Spleen (tissue), 11 donors: ENCODE measurements around the gene SEC24C. TPM values are rescaled to one million over a fixed set of nuclear protein-coding genes. Genes with fewer than 3 reads are reported as not detected.

ENCODE experiments used
- DNase-seq: peaks from one replicate; pipeline ENCODE4 v3.0.0-alpha.2; 2020
- H3K27ac ChIP-seq, 8 donors: fragments of 200-600 bp; sonication (generic) in 7 of 8; 1 replicate in 4 of 8; 2 replicates in 4 of 8; pipeline versions ENCODE4 v1.5.0 to v1.8.0; 2016 to 2021; ENCODE audit warnings: inconsistent platforms in 4 of 8, mild to moderate bottlenecking in 4 of 8, moderate library complexity in 1 of 8
- H3K27me3 ChIP-seq, 7 donors: fragments of 200-600 bp; sonication (generic) in 6 of 7; replicated peaks in 1 of 7; 1 replicate in 4 of 7; 2 replicates in 3 of 7; pipeline versions ENCODE4 v1.5.0 to v1.8.0; 2016 to 2021; ENCODE audit warnings: inconsistent platforms in 3 of 7, mild to moderate bottlenecking in 1 of 7
- H3K36me3 ChIP-seq, 6 donors: fragments of 200-600 bp; sonication (generic) in 5 of 6; 1 replicate in 4 of 6; 2 replicates in 2 of 6; pipeline versions ENCODE4 v1.5.0 to v1.8.0; 2016 to 2021; ENCODE audit warnings: inconsistent platforms in 2 of 6
- H3K4me1 ChIP-seq, 6 donors: fragments of 200-600 bp; sonication (generic) in 5 of 6; 1 replicate in 3 of 6; 2 replicates in 3 of 6; pipeline versions ENCODE4 v1.5.0 to v1.8.0; 2016 to 2021; ENCODE audit warnings: inconsistent platforms in 3 of 6
- H3K4me3 ChIP-seq, 8 donors: fragments of 200-600 bp; sonication (generic) in 7 of 8; 1 replicate in 4 of 8; 2 replicates in 4 of 8; pipeline versions ENCODE4 v1.5.0 to v1.8.0; 2016 to 2021; ENCODE audit warnings: inconsistent platforms in 4 of 8, mild to moderate bottlenecking in 4 of 8, moderate library complexity in 2 of 8
- H3K9me3 ChIP-seq, 8 donors: fragments of 200-600 bp; sonication (generic) in 7 of 8; 1 replicate in 4 of 8; 2 replicates in 4 of 8; pipeline versions ENCODE4 v1.5.0 to v1.8.0; 2016 to 2021; ENCODE audit warnings: inconsistent platforms in 4 of 8
- POLR2A ChIP-seq, 3 donors: fragments of 450-650 bp; IDR thresholded peaks; one replicate each; pipeline ENCODE4 v1.5.1; 2017; ENCODE audit warnings: antibody characterized with exemption in 3 of 3, mild to moderate bottlenecking in 1 of 3
- POLR2AphosphoS5 ChIP-seq, 3 donors: sonication (generic); formaldehyde crosslinking; IDR thresholded peaks; one replicate each; pipeline ENCODE4 v1.5.1; 2017; ENCODE audit warnings: antibody characterized with exemption in 3 of 3
- WGBS, 5 donors: extraction: QIAGEN DNeasy Blood & Tissue Kit in 3 of 5; methylation state at CpG; one replicate each; pipeline versions ENCODE4 v1.1.5 to v1.1.7; 2013 to 2018; 5-methylcytosine and 5-hydroxymethylcytosine counted together
- intact Hi-C: fragments of 100-400 bp; cut with DNase I; formaldehyde crosslinking; loops from one replicate; pipeline ENCODE4 v1.15.0; 2023; ENCODE audit warnings: low total_unique reads
- polyA plus RNA-seq, 3 donors: library from polyadenylated mRNA; stranded (reverse); fragments of 200-250 nt; gene quantifications; one replicate each; pipeline ENCODE4 v1.2.1, GENCODE V29; 2013
- total RNA-seq, 7 donors: library from RNA; depleted of rRNA in 3 of 7; stranded (reverse); fragments of >200 nt in 3 of 7; fragmentation: NEBNext Ultra II Directional in 4 of 7; extraction: Animal tissue kit (Norgen Biotek cat#: 25700) in 4 of 7; gene quantifications; one replicate each; pipeline versions ENCODE4 v1.1.0 to v1.2.1, GENCODE V29; 2016 to 2021
- TF ChIP-seq, protein P1 (sequence below), 11 experiments: fragments of 200-600 bp in 7 of 11; fragments of 450-650 bp in 4 of 11; sonication (generic) in 4 of 11; IDR thresholded peaks in 8 of 11; conservative IDR thresholded peaks in 3 of 11; 1 replicate in 7 of 11; 2 replicates in 4 of 11; pipeline versions ENCODE4 v1.4.0 to v1.8.0; 2016 to 2021; ENCODE audit warnings: antibody characterized with exemption in 11 of 11, inconsistent platforms in 4 of 11, mild to moderate bottlenecking in 1 of 11
- donor health status: healthy with polysubstance abuse.
- donor health status: DM: no; HTN: no; CAD: no; lungs with moderate emphysema.
- donor health status: DM: no; HTN: no; CAD: no.
- donor health status: Bipolar disorder and iron deficiency.
- donor health status: healthy.
- donor health status: DM: no; HTN: no; CAD: no.
- donor health status: DM: yes; HTN: yes; CAD: no.

SEC24C gene
- total and polyA plus RNA-seq, 10 donors: 20.4 to 75.6 (median 62.4) TPM

DNA sequence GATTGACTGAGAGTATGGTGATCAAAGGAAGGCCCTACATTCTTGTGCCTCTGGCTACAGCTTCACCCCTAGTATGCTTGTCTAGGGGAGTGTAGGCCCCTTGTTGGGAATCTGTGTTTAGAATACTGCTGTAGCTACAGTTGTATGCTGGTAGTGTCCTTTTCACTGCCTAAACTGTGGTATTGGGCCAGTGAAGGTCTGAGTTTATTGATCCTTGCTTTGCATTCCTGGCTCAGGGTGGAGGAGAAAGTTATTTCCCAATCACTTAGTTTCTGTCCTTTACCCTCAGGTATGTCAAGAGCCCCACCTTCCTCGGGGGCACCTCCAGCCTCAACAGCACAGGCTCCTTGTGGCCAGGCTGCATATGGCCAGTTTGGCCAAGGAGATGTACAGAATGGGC, 6.6 kb downstream of the SEC24C start:
- Histone ChIP-seq H3K36me3 (peaks cover 5 to 95% (median 85%) of the 10 kb centered on the region in 6 donors), H3K27ac (no peak overlapping the region), H3K9me3 (no peaks in the 10 kb centered on the region), H3K27me3 (no peaks in the 10 kb centered on the region), H3K4me1 (peaks cover 14 to 56% (median 40%) of the 10 kb centered on the region in 6 donors), H3K4me3 (no peak overlapping the region)
- 96 to 100% (median 100%) methylated on average over 1 of the region's 1 CpG for WGBS, 5 donors
- TF ChIP-seq POLR2A (IDR thresholded peaks at IDR 0.05) (no peak), POLR2AphosphoS5 (IDR thresholded peaks at IDR 0.05) (no peak)
- TF ChIP-seq, protein P1, sequence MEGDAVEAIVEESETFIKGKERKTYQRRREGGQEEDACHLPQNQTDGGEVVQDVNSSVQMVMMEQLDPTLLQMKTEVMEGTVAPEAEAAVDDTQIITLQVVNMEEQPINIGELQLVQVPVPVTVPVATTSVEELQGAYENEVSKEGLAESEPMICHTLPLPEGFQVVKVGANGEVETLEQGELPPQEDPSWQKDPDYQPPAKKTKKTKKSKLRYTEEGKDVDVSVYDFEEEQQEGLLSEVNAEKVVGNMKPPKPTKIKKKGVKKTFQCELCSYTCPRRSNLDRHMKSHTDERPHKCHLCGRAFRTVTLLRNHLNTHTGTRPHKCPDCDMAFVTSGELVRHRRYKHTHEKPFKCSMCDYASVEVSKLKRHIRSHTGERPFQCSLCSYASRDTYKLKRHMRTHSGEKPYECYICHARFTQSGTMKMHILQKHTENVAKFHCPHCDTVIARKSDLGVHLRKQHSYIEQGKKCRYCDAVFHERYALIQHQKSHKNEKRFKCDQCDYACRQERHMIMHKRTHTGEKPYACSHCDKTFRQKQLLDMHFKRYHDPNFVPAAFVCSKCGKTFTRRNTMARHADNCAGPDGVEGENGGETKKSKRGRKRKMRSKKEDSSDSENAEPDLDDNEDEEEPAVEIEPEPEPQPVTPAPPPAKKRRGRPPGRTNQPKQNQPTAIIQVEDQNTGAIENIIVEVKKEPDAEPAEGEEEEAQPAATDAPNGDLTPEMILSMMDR (IDR thresholded peaks at IDR 0.05 in 8 of 11, conservative IDR thresholded peaks at IDR 0.05 in 3 of 11): no peak
- intact Hi-C loops: no loop called here
- no peak for DNase-seq

DNA sequence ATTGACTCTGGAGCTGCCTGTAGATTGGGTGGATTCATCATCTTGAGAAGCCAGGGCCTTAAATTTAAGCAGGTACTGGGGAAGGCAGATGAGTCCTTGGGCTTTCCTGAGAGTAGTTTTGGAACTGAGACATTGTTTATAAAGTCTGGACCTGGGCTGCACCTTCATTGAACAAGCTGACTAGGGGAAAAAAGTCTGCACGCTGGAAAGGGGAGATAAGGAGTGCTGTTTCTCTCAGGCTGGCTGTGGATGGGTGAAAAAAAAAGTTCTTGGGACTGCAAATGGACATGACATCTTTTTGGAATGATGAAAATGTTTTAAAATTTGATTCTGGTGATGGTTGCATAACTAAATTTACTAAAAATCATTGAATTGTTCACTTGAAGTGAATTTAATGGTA, 12.0 kb downstream of the SEC24C start:
- Histone ChIP-seq H3K4me1 (peaks cover 3 to 37% (median 21%) of the 10 kb centered on the region in 6 donors), H3K36me3 (peaks cover 11 to 100% (median 68%) of the 10 kb centered on the region in 6 donors), H3K27ac (no peak overlapping the region), H3K9me3 (no peaks in the 10 kb centered on the region), H3K4me3 (no peak overlapping the region), H3K27me3 (no peaks in the 10 kb centered on the region)
- DNase-seq: no peak
- TF ChIP-seq POLR2A (IDR thresholded peaks at IDR 0.05): no peak
- no peak for TF ChIP-seq POLR2AphosphoS5 (IDR thresholded peaks at IDR 0.05)
- intact Hi-C loops: no loop called here
- 80 to 86% (median 83%) methylated on average over 1 of the region's 1 CpG for WGBS, 5 donors

DNA sequence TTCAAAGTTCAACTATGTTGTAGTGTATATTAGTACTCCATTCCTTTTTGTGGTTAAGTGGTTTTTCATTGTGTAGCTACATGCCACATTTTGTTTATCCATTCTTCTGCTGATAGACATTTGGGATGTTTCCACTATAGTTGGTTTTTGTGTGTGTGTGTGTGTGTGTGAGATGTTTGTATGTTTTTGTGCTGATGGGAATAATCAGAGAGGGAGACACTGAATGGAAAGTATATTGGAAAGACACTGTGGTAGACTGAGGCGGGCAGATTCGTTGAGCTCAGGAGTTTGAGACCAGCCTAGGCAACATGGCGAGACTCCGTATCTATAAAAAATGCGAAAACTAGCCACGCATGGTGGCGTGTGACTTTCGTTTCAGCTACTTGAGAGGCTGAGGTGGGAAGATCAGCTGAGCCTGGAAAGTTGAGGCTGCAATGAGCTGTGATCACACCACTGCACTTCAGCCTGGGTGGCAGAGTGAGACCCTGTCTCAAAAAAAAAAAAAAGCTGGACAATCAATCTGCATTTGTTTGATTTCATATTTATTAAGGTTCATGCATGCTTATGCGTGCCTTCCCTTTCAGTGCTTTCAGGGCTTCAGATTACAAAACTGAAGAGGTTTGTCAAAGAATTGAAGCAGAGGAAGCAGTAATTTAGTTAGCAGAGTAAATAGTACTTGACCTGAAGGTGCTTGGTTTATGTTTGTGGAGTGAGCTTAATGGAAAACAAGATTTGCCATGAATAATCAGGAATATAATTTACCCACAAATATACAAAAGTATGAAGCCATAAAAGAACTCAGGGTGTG, 14.7 kb downstream of the SEC24C start:
- Histone ChIP-seq H3K27ac (peak overlapping the region in 7 of 8 donors; percentile 23 to 79 (median 74)), H3K27me3 (no peaks in the 10 kb centered on the region), H3K4me3 (peak overlapping the region in 1 of 8 donors; percentile 2), H3K4me1 (peaks cover 3 to 62% (median 28%) of the 10 kb centered on the region in 6 donors), H3K36me3 (peaks cover 12 to 100% (median 68%) of the 10 kb centered on the region in 6 donors), H3K9me3 (no peaks in the 10 kb centered on the region)
- no peak for DNase-seq
- TF ChIP-seq POLR2AphosphoS5 (IDR thresholded peaks at IDR 0.05): no peak
- TF ChIP-seq, protein P1 (IDR thresholded peaks at IDR 0.05 in 8 of 11, conservative IDR thresholded peaks at IDR 0.05 in 3 of 11): no peak
- no peak for TF ChIP-seq POLR2A (IDR thresholded peaks at IDR 0.05)
- WGBS, 5 donors: 67 to 80% (median 71%) methylated on average over 9 of the region's 9 CpGs
- intact Hi-C loops: no loop called here

DNA sequence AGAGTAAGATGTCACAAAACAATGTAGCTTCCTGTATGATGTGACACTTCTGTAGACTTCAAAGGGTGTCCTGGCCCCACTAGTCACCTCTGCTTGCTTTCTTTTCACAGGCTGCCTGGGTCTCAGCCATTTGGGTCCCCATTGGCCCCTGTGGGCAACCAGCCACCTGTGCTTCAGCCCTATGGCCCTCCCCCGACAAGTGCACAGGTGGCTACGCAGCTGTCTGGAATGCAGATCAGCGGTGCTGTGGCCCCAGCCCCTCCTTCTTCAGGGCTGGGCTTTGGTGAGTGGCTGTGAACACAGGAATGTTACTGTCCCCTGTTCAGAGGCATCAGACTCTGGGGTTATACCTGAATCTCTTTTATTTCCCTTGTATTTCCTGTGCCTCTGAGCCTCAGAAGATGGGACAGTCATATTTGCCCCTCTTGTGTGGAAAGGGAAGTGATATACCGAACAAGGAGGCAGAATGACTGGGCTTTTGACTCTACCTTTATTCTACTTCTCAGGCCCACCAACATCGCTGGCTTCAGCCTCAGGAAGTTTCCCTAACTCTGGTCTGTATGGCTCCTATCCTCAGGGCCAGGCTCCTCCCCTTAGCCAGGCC, 15.4 kb downstream of the SEC24C start:
- intact Hi-C loops: no loop called here
- DNase-seq: peak; percentile 89
- 49 to 74% (median 70%) methylated on average over 5 of the region's 5 CpGs for WGBS, 5 donors
- Histone ChIP-seq H3K4me3 (peak overlapping the region in 2 of 8 donors; percentile 2), H3K36me3 (peaks cover 12 to 100% (median 68%) of the 10 kb centered on the region in 6 donors), H3K9me3 (no peaks in the 10 kb centered on the region), H3K27ac (peak overlapping the region; percentile 32 to 79 (median 71)), H3K27me3 (no peaks in the 10 kb centered on the region), H3K4me1 (peaks cover 3 to 63% (median 28%) of the 10 kb centered on the region in 6 donors)
- peak; percentile 49 to 63 (median 50) for TF ChIP-seq POLR2AphosphoS5 (IDR thresholded peaks at IDR 0.05)
- TF ChIP-seq, protein P1 (IDR thresholded peaks at IDR 0.05 in 8 of 11, conservative IDR thresholded peaks at IDR 0.05 in 3 of 11): no peak
- no peak for TF ChIP-seq POLR2A (IDR thresholded peaks at IDR 0.05)
